HG03354 (cell line): ENCODE data around the gene IQCK.

Source experiments
- ATAC-seq: cut with Tn5 transposase; IDR thresholded peaks from one replicate; pipeline ENCODE4 v1.9.1; 2021; ENCODE audit warnings: mild to moderate bottlenecking; ENCODE audit not compliant: unreplicated experiment, poor library complexity, severe bottlenecking

IQCK gene

DNA sequence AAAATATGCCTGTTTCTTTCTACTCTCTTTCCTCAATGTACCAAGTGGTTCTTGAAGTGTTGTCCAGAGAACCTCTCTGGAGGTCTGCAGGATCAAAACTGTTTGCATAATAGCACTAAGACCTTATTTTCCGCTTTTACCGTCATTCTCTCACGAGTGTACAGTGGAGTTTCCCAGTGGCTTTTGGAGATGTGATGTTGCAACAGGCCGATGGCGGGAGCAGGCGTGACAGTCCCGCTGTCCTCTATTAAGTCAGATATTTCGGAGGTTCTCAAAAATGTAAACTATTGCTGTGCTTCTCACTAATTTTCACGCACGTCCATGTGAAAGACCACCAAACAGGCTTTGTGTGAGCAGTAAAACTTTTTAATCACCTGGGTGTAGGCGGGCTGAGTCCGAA is 174.8 kb downstream of the IQCK start:
- no peak for ATAC-seq

GRCh38 chr16:19894586-19894985 is 176.5 kb downstream of the IQCK start:
- ATAC-seq: no peak

- no peak for ATAC-seq
Measured at GRCh38 chr16:19896951-19897350, 178.9 kb downstream of the IQCK start.

DNA sequence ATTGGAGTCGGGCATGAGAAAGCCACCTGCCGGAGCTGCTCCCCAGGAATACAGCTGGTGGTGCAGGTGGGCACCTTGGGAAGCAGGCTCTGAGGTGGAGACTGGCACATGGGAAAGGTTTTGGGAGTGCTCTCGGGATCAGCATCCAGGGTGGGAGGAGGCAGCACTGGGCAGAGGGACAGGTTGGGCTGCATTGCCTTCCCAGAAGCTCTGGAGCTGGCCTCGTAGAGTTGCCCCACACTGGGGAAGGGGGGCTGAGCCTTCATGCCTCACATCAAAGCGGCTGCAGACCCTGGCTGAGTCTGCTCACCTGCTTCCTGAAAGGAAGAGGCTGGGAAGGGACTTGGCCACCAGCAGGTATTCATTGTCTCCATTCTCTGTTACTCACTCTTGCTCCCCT is 180.1 kb downstream of the IQCK start:
- no peak for ATAC-seq

DNA sequence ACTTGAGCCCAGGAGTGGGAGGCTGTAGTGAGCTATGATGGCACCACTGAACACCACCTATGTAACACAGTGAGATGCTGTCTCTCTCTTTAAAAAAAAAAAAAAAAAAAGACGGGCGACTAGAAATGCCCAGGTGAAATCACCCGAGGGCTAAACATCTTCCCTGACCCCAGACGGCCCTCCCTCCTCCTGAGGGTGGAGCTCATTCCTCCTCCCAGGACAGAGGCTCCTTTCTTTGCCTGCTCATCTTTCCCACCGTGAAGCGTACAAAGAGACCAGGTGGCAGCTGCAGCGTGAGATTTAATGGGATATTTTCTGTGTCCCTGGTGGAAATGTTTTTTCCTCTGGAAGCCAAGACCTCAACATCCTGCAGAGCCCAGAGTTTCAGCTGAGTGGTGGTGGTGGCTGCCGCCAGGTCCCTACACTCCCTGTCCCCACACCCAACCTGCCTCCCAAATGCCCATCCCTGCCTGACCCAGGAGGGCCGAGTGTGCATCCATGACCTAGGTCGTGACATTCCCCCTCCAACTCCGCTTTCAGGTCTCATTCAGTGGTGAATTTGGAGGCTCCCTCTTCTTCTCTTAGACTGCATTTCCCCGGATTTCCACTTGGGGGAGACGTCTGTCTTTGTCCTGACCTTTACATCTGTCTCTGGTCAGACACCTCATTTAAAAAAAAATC is 181.0 kb downstream of the IQCK start:
- peak; percentile 55 for ATAC-seq

DNA sequence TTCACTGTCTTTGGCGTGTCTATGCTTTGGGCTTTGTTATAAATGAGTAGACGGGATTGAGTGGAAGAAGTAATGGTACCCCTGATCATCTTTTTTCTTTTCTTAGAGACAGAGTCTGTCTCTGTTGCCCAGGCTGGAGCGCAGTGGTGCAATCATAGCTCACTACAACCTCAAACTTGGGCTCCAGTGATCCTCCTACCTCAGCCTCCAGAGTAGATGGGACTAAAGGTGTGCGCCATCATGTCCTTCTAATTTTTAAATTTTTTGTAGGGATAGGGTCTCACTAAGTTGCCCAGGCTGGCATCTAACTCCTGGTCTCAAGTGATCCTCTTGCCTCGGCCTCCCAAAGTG is 181.5 kb downstream of the IQCK start:
- ATAC-seq: no peak

GRCh38 chr16:19901164-19901563 is 183.1 kb downstream of the IQCK start:
- ATAC-seq: no peak

- ATAC-seq: peak; percentile 88
Measured at GRCh38 chr16:19907161-19907992, 189.3 kb downstream of the IQCK start.
